Retinal pigment epithelial cell (primary cell): ENCODE data around the gene PNMA6E.
A peak's percentile ranks its signal among the peaks of the same experiment; 100 is the strongest.

ENCODE experiments used
- DNase-seq: peaks from one replicate; pipeline ENCODE4 v3.0.0-alpha.2; 2010; ENCODE audit warnings: low read depth
- H3K4me3 ChIP-seq: 2 replicates; pipeline ENCODE4 v1.5.1; 2011; ENCODE audit warnings: mild to moderate bottlenecking, low read length, control low read depth, moderate library complexity
- TF ChIP-seq, protein P1 (sequence below): conservative IDR thresholded peaks from 2 replicates; pipeline ENCODE4 v1.5.1; 2011; ENCODE audit warnings: low read depth, low read length, control low read depth, inconsistent platforms

Gene PNMA6E

DNA sequence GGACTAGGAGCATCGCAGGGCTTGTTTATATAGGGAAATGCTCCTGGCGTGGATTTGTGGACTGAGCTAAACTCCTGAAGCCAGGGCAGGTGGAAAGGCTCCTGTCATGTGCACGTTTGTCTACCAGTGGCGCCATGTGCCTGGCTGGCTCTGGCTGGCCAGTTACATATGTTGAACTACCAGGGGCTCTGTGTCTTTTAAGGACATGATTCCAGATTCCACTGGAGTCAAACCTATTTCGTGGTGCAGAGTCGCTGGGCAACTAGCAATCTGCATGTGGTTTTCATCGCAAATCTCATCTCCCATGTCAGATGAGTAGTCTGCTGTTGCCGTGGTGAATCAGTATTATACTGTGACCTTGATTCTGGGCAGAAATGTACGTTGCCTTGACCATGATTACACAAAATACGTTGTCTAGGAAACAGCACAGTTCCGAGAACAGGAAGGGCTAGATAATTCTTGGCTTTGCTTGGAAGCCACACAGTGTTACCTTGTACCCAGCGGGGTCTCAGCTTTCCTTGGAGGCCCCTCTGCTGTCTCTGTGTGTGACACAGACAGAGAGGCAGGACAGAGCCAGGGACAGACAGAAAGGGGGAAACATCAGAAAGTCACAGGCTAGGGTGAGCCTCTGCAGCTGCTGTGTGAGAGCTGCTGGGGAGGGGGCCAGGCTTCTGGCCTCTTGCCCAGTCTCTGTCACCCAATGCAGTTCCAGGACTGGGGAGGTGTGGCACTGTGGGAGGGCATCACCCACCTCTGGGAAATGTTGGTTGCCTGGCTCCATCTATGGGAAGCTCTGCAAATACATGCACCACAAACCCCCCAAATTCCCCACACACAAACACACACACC lies 19.2 kb downstream of the PNMA6E start:
- peak overlapping the region; percentile 8 for H3K4me3 ChIP-seq
- TF ChIP-seq, protein P1, sequence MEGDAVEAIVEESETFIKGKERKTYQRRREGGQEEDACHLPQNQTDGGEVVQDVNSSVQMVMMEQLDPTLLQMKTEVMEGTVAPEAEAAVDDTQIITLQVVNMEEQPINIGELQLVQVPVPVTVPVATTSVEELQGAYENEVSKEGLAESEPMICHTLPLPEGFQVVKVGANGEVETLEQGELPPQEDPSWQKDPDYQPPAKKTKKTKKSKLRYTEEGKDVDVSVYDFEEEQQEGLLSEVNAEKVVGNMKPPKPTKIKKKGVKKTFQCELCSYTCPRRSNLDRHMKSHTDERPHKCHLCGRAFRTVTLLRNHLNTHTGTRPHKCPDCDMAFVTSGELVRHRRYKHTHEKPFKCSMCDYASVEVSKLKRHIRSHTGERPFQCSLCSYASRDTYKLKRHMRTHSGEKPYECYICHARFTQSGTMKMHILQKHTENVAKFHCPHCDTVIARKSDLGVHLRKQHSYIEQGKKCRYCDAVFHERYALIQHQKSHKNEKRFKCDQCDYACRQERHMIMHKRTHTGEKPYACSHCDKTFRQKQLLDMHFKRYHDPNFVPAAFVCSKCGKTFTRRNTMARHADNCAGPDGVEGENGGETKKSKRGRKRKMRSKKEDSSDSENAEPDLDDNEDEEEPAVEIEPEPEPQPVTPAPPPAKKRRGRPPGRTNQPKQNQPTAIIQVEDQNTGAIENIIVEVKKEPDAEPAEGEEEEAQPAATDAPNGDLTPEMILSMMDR = peak; percentile 36
- DNase-seq = peak; percentile 78

DNA sequence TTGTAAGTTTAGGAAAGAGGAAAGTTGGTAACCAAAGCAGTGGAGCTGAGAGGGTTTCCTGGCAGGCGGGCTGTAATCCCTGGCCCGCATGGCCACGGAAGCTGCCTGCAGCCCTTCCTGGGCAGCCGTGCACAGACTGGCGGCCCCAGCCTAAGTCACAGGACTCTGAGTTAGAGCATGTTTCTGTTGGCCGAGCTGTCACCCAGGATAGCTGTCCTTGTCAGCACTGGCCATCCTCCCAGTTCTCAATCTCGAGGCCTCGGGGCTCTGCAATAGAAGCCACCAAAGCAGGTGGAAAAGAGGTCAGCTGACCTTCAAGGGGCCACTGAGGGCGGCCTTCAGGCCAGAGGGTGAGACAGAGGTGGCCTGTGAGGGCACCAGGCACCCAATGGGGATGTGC lies 20.5 kb downstream of the PNMA6E start:
- no peak for DNase-seq
- TF ChIP-seq, protein P1 = no peak
- H3K4me3 ChIP-seq = no peak overlapping the region

- TF ChIP-seq, protein P1 = no peak
- no peak for DNase-seq
- no peak overlapping the region for H3K4me3 ChIP-seq
Measured at GRCh38 chrX:153379971-153380581, 21.1 kb downstream of the PNMA6E start.

DNA sequence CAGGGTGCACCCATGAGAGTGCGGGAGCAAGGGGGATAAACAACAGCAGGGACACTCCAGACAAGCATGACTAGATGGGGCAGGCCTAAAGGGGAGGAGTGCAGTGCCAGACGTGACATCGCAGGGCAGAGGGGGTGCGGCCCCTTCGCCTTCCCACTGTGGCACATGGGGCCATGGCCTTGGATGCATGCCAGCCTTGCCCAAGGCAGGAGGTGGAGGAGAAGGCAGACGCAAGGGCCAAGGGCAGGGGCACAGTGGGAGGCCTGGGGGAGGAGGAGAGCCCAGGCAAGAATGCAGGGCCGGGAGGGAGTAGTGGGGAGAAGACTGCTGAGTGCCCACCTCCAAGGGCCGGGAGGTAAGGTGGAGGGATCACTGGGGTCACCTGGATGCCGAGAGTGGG lies 21.6 kb downstream of the PNMA6E start:
- no peak overlapping the region for H3K4me3 ChIP-seq
- TF ChIP-seq, protein P1 = no peak
- DNase-seq = no peak

DNA sequence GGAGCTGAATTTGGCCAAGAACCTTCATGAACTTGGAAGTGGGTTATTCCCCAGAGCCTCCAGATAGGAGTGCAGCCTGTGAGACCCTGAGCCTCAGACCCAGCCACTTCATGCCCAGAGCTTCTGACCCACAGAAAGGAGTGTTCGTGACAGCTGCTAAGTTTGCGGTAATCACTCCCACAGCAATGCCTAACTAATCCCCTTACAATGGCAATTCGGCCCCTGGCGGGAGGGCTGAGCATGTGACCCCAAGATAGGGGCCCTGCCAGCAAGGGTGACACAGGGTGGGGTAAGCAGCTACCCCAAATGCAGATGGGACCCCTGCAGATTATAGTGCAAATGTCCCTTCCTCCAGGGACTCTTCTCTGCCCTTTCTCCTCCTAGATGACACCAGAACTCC lies 22.5 kb downstream of the PNMA6E start:
- DNase-seq = no peak
- H3K4me3 ChIP-seq = no peak overlapping the region
- TF ChIP-seq, protein P1 = no peak

- TF ChIP-seq, protein P1 = no peak
- no peak for DNase-seq
- H3K4me3 ChIP-seq = no peak overlapping the region
Measured at GRCh38 chrX:153377727-153378126, 23.4 kb downstream of the PNMA6E start.

- TF ChIP-seq, protein P1 = no peak
- no peak overlapping the region for H3K4me3 ChIP-seq
- no peak for DNase-seq
Measured at GRCh38 chrX:153375571-153375970, 25.6 kb downstream of the PNMA6E start.
